Common myeloid progenitor, CD34-positive (primary cell): Measurements from ENCODE around the gene NPIPB9. TPM values are rescaled to one million over a fixed set of nuclear protein-coding genes. Genes with fewer than 3 reads are reported as not detected.
"Not testable (repeated sequence)": the region's sequence is repeated elsewhere in the genome, so short reads cannot be mapped to it uniquely, and the experiment has no call there.

ENCODE experiments used
- CTCF ChIA-PET: fragments of 350-600 bp; sonication (Branson Sonifier 250); formaldehyde crosslinking; loops from one replicate; lab custom pipeline; 2021; ENCODE audit warnings: antibody characterized with exemption; lab: Charles Lee
- POLR2A ChIA-PET: fragments of 350-600 bp; sonication (Branson Sonifier 250); formaldehyde crosslinking; loops from one replicate; lab custom pipeline; 2021; ENCODE audit warnings: antibody characterized with exemption; lab: Charles Lee
- DNase-seq, 3 donors: peaks; one replicate each; pipeline versions ENCODE4 v3.0.0 to v3.0.0-alpha.2; 2013
- H3K27ac ChIP-seq, 2 experiments: 1 replicate in 1 of 2; 2 replicates in 1 of 2; pipeline ENCODE4 v1.7.0; 2013; ENCODE audit warnings: inconsistent platforms in 2 of 2, low read length in 2 of 2, mild to moderate bottlenecking in 2 of 2, low read depth in 1 of 2, moderate library complexity in 1 of 2; ENCODE audit not compliant: severe bottlenecking in 2 of 2, insufficient read depth in 1 of 2, poor library complexity in 1 of 2
- H3K27me3 ChIP-seq, 5 experiments: replicated peaks in 2 of 5; 1 replicate in 3 of 5; 2 replicates in 2 of 5; pipeline versions ENCODE4 v1.6.1 to v1.7.0; 2013; ENCODE audit warnings: low read length in 4 of 5, mild to moderate bottlenecking in 2 of 5, moderate library complexity in 2 of 5, inconsistent platforms in 1 of 5; ENCODE audit not compliant: insufficient read depth in 5 of 5, control insufficient read depth in 4 of 5
- H3K36me3 ChIP-seq, 4 experiments: 1 replicate in 2 of 4; 2 replicates in 2 of 4; pipeline versions ENCODE4 v1.6.1 to v1.7.0; 2013; ENCODE audit warnings: low read length in 3 of 4, control low read depth in 1 of 4, mild to moderate bottlenecking in 1 of 4; ENCODE audit not compliant: control insufficient read depth in 4 of 4, insufficient read depth in 4 of 4
- H3K4me1 ChIP-seq, 4 experiments: 1 replicate in 3 of 4; 2 replicates in 1 of 4; pipeline versions ENCODE4 v1.6.1 to v1.7.1; 2013; ENCODE audit warnings: low read length in 3 of 4, mild to moderate bottlenecking in 3 of 4, control low read depth in 1 of 4, inconsistent platforms in 1 of 4, moderate library complexity in 1 of 4; ENCODE audit not compliant: control insufficient read depth in 4 of 4, insufficient read depth in 4 of 4; ENCODE audit errors: control extremely low read depth in 1 of 4
- H3K4me3 ChIP-seq, 7 experiments: 1 replicate in 4 of 7; 2 replicates in 3 of 7; pipeline versions ENCODE4 v1.5.1 to v1.7.0; 2013; ENCODE audit warnings: mild to moderate bottlenecking in 7 of 7, low read length in 6 of 7, moderate library complexity in 6 of 7, inconsistent platforms in 2 of 7, low read depth in 2 of 7, control low read depth in 1 of 7; ENCODE audit not compliant: insufficient read depth in 4 of 7, control insufficient read depth in 1 of 7; ENCODE audit errors: extremely low read depth in 1 of 7
- H3K9me3 ChIP-seq, 5 experiments: 1 replicate in 4 of 5; 2 replicates in 1 of 5; pipeline versions ENCODE4 v1.6.1 to v1.7.1; 2013; ENCODE audit warnings: low read length in 4 of 5, mild to moderate bottlenecking in 2 of 5, inconsistent platforms in 1 of 5, low read depth in 1 of 5, moderate library complexity in 1 of 5; ENCODE audit not compliant: control insufficient read depth in 4 of 5, insufficient read depth in 2 of 5; ENCODE audit errors: control extremely low read depth in 1 of 5
- WGBS: methylation state at CpG from one replicate; pipeline ENCODE4 v1.1.5; 2013; ENCODE audit not compliant: insufficient coverage; 5-methylcytosine and 5-hydroxymethylcytosine counted together
- polyA plus RNA-seq: library from polyadenylated mRNA; unstranded; fragments of 120-200 nt; gene quantifications from one replicate; pipeline ENCODE4 v1.2.1, GENCODE V29; 2013

The NPIPB9 gene
- 3.6 TPM for polyA plus RNA-seq

- H3K4me1 ChIP-seq, DNase-seq, H3K9me3 ChIP-seq, POLR2A ChIA-PET, H3K27me3 ChIP-seq, H3K4me3 ChIP-seq, CTCF ChIA-PET, H3K27ac ChIP-seq, H3K36me3 ChIP-seq: not testable (repeated sequence)
- WGBS: no CpG with 5 or more reads among the region's 5 CpGs
Measured at GRCh38 chr16:28751487-28751886, at the start of gene NPIPB9. Gene NPIPB9 (plus strand): TSS chr16:28751787.

DNA sequence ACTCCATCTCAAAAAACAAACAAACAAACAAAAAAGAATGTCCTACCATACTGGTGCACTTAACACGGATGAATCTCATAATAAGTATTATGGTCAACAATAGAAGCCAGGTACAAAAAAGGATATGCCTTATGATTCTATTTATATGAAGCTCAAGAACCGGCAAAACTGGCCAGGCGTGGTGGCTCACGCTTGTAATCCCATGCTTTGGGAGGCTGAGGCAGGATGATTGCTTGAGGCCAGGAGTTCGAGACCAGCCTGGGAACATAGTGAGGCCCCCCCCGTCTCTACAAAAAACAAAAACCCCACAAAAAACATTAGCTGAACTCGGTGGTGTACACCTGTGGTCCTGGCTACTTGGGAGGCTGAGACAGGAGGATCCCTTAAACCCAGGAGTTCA is 47.3 kb upstream of the NPIPB9 start:
- H3K27me3 ChIP-seq, H3K4me1 ChIP-seq, H3K9me3 ChIP-seq, H3K36me3 ChIP-seq, H3K27ac ChIP-seq, DNase-seq, POLR2A ChIA-PET, CTCF ChIA-PET, H3K4me3 ChIP-seq: not testable (repeated sequence)
- no CpG with 5 or more reads among the region's 7 CpGs for WGBS

GRCh38 chr16:28711220-28712083 is 40.1 kb upstream of the NPIPB9 start, which contains the start of gene EIF3C:
Gene EIF3C (plus strand): TSS chr16:28711464. CDS start chr16:28711687, 223 bp downstream.
- peak within 1 kb of the TSS in 4 of 7 experiments; percentile 37 to 56 (median 50) for H3K4me3 ChIP-seq

DNA sequence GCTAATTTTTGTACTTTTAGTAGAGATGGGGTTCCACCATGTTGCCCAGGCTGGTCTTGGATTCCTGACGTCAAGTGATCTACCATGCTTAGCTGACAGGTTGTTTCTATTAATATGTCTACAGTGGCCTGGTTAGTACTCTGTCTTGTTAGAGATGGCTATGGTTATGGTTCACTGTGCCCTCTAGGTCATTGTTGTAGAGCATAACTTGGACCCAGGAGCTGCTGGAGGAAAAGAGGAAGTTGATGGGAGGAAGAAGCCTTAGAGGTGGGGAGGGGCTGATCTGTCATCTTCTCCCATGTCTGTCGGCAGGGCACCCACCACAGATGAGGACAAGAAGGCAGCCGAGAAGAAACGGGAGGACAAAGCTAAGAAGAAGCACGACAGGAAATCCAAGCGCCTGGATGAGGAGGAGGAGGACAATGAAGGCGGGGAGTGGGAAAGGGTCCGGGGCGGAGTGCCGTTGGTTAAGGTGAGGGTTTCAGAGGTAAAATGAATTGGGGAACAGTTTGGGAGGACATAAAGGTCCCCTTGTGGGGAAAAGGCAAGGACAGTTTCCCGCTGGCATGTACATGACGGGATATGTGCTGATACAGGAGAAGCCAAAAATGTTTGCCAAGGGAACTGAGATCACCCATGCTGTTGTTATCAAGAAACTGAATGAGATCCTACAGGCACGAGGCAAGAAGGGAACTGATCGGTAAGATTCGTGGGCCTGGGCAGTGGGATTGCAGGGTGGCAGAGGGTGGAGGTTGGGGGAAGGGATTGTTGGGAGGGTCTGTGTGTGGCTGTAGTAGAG is 28.5 kb upstream of the NPIPB9 start:
- DNase-seq, H3K27me3 ChIP-seq, H3K27ac ChIP-seq, H3K4me3 ChIP-seq, H3K9me3 ChIP-seq, POLR2A ChIA-PET, H3K36me3 ChIP-seq, H3K4me1 ChIP-seq, CTCF ChIA-PET: not testable (repeated sequence)
- WGBS: no CpG with 5 or more reads among the region's 15 CpGs

More at GRCh38 chr16:28711220-28712083, 40.1 kb upstream of the NPIPB9 start, which contains the start of gene EIF3C:
- H3K9me3 ChIP-seq, DNase-seq, CTCF ChIA-PET, H3K36me3 ChIP-seq, POLR2A ChIA-PET, H3K27me3 ChIP-seq, H3K27ac ChIP-seq, H3K4me1 ChIP-seq: not testable (repeated sequence)
- WGBS: no CpG with 5 or more reads among the region's 66 CpGs

DNA sequence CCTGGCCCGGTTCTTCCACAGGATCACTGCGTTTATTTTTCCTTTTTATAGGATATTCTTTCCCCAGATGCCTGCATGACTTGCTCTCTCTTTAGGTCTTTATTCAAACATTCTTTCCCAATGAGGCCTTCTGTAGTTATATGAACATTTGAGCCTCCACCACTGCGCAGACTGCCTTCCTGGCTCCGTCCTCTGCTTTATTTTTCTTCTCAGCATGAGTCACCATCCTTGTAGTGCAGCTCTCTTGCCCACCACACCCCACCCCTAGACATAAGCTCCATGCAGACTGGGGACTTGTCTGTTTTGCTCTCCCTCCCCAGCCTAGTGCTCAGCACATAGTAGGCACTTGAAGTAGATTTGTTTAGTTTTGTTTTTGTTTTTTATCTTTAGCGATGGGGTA is 20.3 kb upstream of the NPIPB9 start:
- CTCF ChIA-PET, POLR2A ChIA-PET, H3K9me3 ChIP-seq, DNase-seq, H3K27me3 ChIP-seq, H3K4me1 ChIP-seq, H3K4me3 ChIP-seq, H3K27ac ChIP-seq, H3K36me3 ChIP-seq: not testable (repeated sequence)
- no CpG with 5 or more reads among the region's 5 CpGs for WGBS

GRCh38 chr16:28732455-28733124 is 19.0 kb upstream of the NPIPB9 start:
- CTCF ChIA-PET, H3K36me3 ChIP-seq, DNase-seq, POLR2A ChIA-PET, H3K9me3 ChIP-seq, H3K4me1 ChIP-seq, H3K27ac ChIP-seq, H3K4me3 ChIP-seq, H3K27me3 ChIP-seq: not testable (repeated sequence)
- no CpG with 5 or more reads among the region's 9 CpGs for WGBS
